GM12875 (cell line): ENCODE measurements around the gene NIPAL3.
"Not testable (repeated sequence)": the region's sequence is repeated elsewhere in the genome, so short reads cannot be mapped to it uniquely, and the experiment has no call there.

ENCODE experiments used
- H3K4me3 ChIP-seq: one replicate; pipeline ENCODE4 v1.5.1; 2011; ENCODE audit warnings: low read depth, low read length, control low read depth
- CTCF ChIP-seq: IDR thresholded peaks from 2 replicates; pipeline ENCODE4 v1.5.1; 2011; ENCODE audit warnings: low read depth, mild to moderate bottlenecking, control low read depth, inconsistent platforms, low read length, moderate library complexity, borderline replicate concordance; ENCODE audit not compliant: insufficient read depth

Gene NIPAL3

GRCh38 chr1:24491577-24492360, 76.2 kb downstream of the NIPAL3 start:
- H3K4me3 ChIP-seq: no peak overlapping the region
- no peak for TF ChIP-seq CTCF

- H3K4me3 ChIP-seq: not testable (repeated sequence)
Measured at GRCh38 chr1:24492935-24493334, 77.3 kb downstream of the NIPAL3 start.

GRCh38 chr1:24493785-24494184, 78.2 kb downstream of the NIPAL3 start:
- no peak overlapping the region for H3K4me3 ChIP-seq
- no peak for TF ChIP-seq CTCF

GRCh38 chr1:24498589-24498988, 83.0 kb downstream of the NIPAL3 start:
- no peak for TF ChIP-seq CTCF
- H3K4me3 ChIP-seq: no peak overlapping the region

- TF ChIP-seq CTCF: no peak
- no peak overlapping the region for H3K4me3 ChIP-seq
Measured at GRCh38 chr1:24500448-24501048, 84.9 kb downstream of the NIPAL3 start.

GRCh38 chr1:24501371-24502064, 85.9 kb downstream of the NIPAL3 start:
- H3K4me3 ChIP-seq: no peak overlapping the region
- no peak for TF ChIP-seq CTCF

GRCh38 chr1:24502065-24502708, 86.6 kb downstream of the NIPAL3 start:
- no peak for TF ChIP-seq CTCF

More at GRCh38 chr1:24502065-24502708, 86.6 kb downstream of the NIPAL3 start:
- H3K4me3 ChIP-seq: peak overlapping the region; percentile 56
